ENCODE data around the gene TACC2.

Gene TACC2

GRCh38 chr10:122257041-122257440, 268.1 kb downstream of the TACC2 start:
- no peak for DNase-seq (ENCODE audit: extremely low read depth, low read depth)
- no peak for TF ChIP-seq CTCF (IDR thresholded peaks at IDR 0.05; ENCODE audit: low read depth, low read length)

- no peak for DNase-seq (ENCODE audit: extremely low read depth, low read depth)
- no peak for TF ChIP-seq CTCF (IDR thresholded peaks at IDR 0.05; ENCODE audit: low read depth, low read length)
Observed at GRCh38 chr10:122258136-122259074, 269.4 kb downstream of the TACC2 start.

- no peak for TF ChIP-seq CTCF (IDR thresholded peaks at IDR 0.05; ENCODE audit: low read depth, low read length)
- DNase-seq (ENCODE audit: extremely low read depth, low read depth), result no peak
Observed at GRCh38 chr10:122259075-122259466, 270.1 kb downstream of the TACC2 start.

- no peak for DNase-seq (ENCODE audit: extremely low read depth, low read depth)
- no peak for TF ChIP-seq CTCF (IDR thresholded peaks at IDR 0.05; ENCODE audit: low read depth, low read length)
Observed at GRCh38 chr10:122261584-122261983, 272.6 kb downstream of the TACC2 start.

GRCh38 chr10:122263971-122264370, 275.0 kb downstream of the TACC2 start:
- TF ChIP-seq CTCF (IDR thresholded peaks at IDR 0.05; ENCODE audit: low read depth, low read length), result no peak
- peak; percentile 84 for DNase-seq (ENCODE audit: extremely low read depth, low read depth)

GRCh38 chr10:122264436-122264835, 275.5 kb downstream of the TACC2 start:
- TF ChIP-seq CTCF (IDR thresholded peaks at IDR 0.05; ENCODE audit: low read depth, low read length), result no peak
- DNase-seq (ENCODE audit: extremely low read depth, low read depth), result no peak

GRCh38 chr10:122264931-122265330, 276.0 kb downstream of the TACC2 start:
- TF ChIP-seq CTCF (IDR thresholded peaks at IDR 0.05; ENCODE audit: low read depth, low read length), result no peak
- DNase-seq (ENCODE audit: extremely low read depth, low read depth), result no peak

Measured in AG09319 (cell line).